Stomach (tissue), 9 donors: ENCODE results near the gene RGL3. TPM values are rescaled to one million over a fixed set of nuclear protein-coding genes. Genes with fewer than 3 reads are reported as not detected.

Source experiments
- DNase-seq, 2 donors: peaks; one replicate each; pipeline versions ENCODE4 v3.0.0 to v3.0.0-alpha.2; 2013 to 2019
- H3K27ac ChIP-seq, 5 donors: fragments of 200-600 bp in 4 of 5; sonication (generic) in 4 of 5; one replicate each; pipeline ENCODE4 v1.5.1; 2013 to 2019; ENCODE audit warnings: mild to moderate bottlenecking in 1 of 5, moderate library complexity in 1 of 5
- H3K27me3 ChIP-seq, 3 donors: fragments of 200-600 bp; sonication (generic); one replicate each; pipeline ENCODE4 v1.5.1; 2017 to 2019; ENCODE audit warnings: mixed run types in 1 of 3
- H3K36me3 ChIP-seq, 4 donors: fragments of 200-600 bp; sonication (generic); 1 replicate in 3 of 4; 2 replicates in 1 of 4; pipeline ENCODE4 v1.5.1; 2016 to 2019
- H3K4me1 ChIP-seq, 4 donors: fragments of 200-600 bp; sonication (generic); one replicate each; pipeline ENCODE4 v1.5.1; 2016 to 2019
- H3K4me3 ChIP-seq, 4 donors: fragments of 200-600 bp; sonication (generic) in 3 of 4; one replicate each; pipeline ENCODE4 v1.5.1; 2016 to 2019; ENCODE audit warnings: mild to moderate bottlenecking in 1 of 4
- H3K9me3 ChIP-seq, 4 donors: fragments of 200-600 bp; sonication (generic); one replicate each; pipeline ENCODE4 v1.5.1; 2016 to 2019
- CTCF ChIP-seq, 7 experiments: fragments of 450-650 bp in 4 of 7; fragments of 200-600 bp in 3 of 7; sonication (generic) in 3 of 7; IDR thresholded peaks; one replicate each; pipeline ENCODE4 v1.5.1; 2016 to 2019; ENCODE audit warnings: antibody characterized with exemption in 7 of 7, control low read depth in 2 of 7, mild to moderate bottlenecking in 1 of 7
- EP300 ChIP-seq: sonication (generic); formaldehyde crosslinking; IDR thresholded peaks from one replicate; pipeline ENCODE4 v1.6.1; 2017; ENCODE audit warnings: antibody characterized with exemption
- POLR2A ChIP-seq, 4 donors: fragments of 450-650 bp; IDR thresholded peaks; one replicate each; pipeline ENCODE4 v1.6.1; 2016; ENCODE audit warnings: antibody characterized with exemption in 4 of 4, control low read depth in 2 of 4, mild to moderate bottlenecking in 1 of 4, moderate library complexity in 1 of 4
- POLR2AphosphoS5 ChIP-seq, 3 donors: sonication (generic); formaldehyde crosslinking; IDR thresholded peaks; one replicate each; pipeline ENCODE4 v1.6.1; 2016; ENCODE audit warnings: antibody characterized with exemption in 3 of 3
- WGBS, 5 donors: extraction: QIAGEN DNeasy Blood & Tissue Kit in 3 of 5; methylation state at CpG; one replicate each; pipeline versions ENCODE4 v1.1.5 to v1.1.7; 2013 to 2018; 5-methylcytosine and 5-hydroxymethylcytosine counted together
- intact Hi-C: fragments of 100-400 bp; cut with DNase I; formaldehyde crosslinking; loops from one replicate; pipeline ENCODE4 v1.15.1; 2023; ENCODE audit warnings: low total_unique reads
- polyA plus RNA-seq, 3 donors: library from polyadenylated mRNA; stranded (reverse); fragments of 200-250 nt; gene quantifications; one replicate each; pipeline ENCODE4 v1.2.3, GENCODE V29; 2013
- total RNA-seq, 5 donors: library from RNA; depleted of rRNA; stranded (reverse); fragments of >200 nt; gene quantifications; one replicate each; pipeline versions ENCODE4 v1.1.0 to v1.2.3, GENCODE V29; 2014 to 2016
- donor health status: healthy with polysubstance abuse.
- donor health status: Bipolar disorder and iron deficiency.
- donor health status: healthy.

Gene RGL3
- total and polyA plus RNA-seq, 8 donors, result 20.6 to 454 (median 38.5) TPM

- peak; percentile 62 to 74 for DNase-seq
- intact Hi-C loops, result loop anchor here (5.0 kb wide), 1 partner anchor 54 kb away; no protein-coding TSS in a partner anchor
These were observed 40.6 kb downstream of the RGL3 start for GRCh38 chr19:11378319-11379189.

GRCh38 chr19:11377756-11378155 is 41.4 kb downstream of the RGL3 start:
- Histone ChIP-seq H3K9me3 (no peaks in the 10 kb centered on the region), H3K27ac (peak overlapping the region in 4 of 5 donors; percentile 22 to 99 (median 54)), H3K27me3 (peaks cover 0 to 11% (median 0%) of the 10 kb centered on the region in 3 donors), H3K36me3 (peaks cover 0 to 7% (median 0%) of the 10 kb centered on the region in 4 donors), H3K4me1 (peaks cover 46 to 80% (median 74%) of the 10 kb centered on the region in 4 donors), H3K4me3 (no peak overlapping the region)
- 90 to 98% (median 97%) methylated on average over 3 of the region's 3 CpGs for WGBS, 5 donors
- no peak for DNase-seq
- TF ChIP-seq POLR2A (IDR thresholded peaks at IDR 0.05) (no peak), POLR2AphosphoS5 (IDR thresholded peaks at IDR 0.05) (no peak), EP300 (no peak), CTCF (IDR thresholded peaks at IDR 0.05) (no peak)
- intact Hi-C loops, result loop anchor here (5.0 kb wide), 1 partner anchor 55 kb away; no protein-coding TSS in a partner anchor

More at GRCh38 chr19:11378319-11379189, 40.6 kb downstream of the RGL3 start:
- 31 to 40% (median 33%) methylated on average over 3 to 8 of the region's 8 CpGs for WGBS, 5 donors
- no peak for TF ChIP-seq POLR2A (IDR thresholded peaks at IDR 0.05)
- TF ChIP-seq CTCF (IDR thresholded peaks at IDR 0.05), result peak in 5 of 7 experiments; percentile 15 to 51 (median 41)
- no peak for TF ChIP-seq EP300
- peak in 2 of 3 donors; percentile 8 to 19 for TF ChIP-seq POLR2AphosphoS5 (IDR thresholded peaks at IDR 0.05)
- peak overlapping the region; percentile 16 to 99 (median 57) for H3K27ac ChIP-seq
- H3K4me1 ChIP-seq, result peaks cover 54 to 87% (median 81%) of the 10 kb centered on the region in 4 donors
- peaks cover 0 to 19% (median 0%) of the 10 kb centered on the region in 3 donors for H3K27me3 ChIP-seq
- H3K36me3 ChIP-seq, result peaks cover 0 to 7% (median 0%) of the 10 kb centered on the region in 4 donors
- H3K9me3 ChIP-seq, result no peaks in the 10 kb centered on the region
- H3K4me3 ChIP-seq, result no peak overlapping the region

- Histone ChIP-seq H3K27ac (peak overlapping the region; percentile 22 to 99 (median 48)), H3K9me3 (no peaks in the 10 kb centered on the region), H3K27me3 (peaks cover 0 to 5% (median 0%) of the 10 kb centered on the region in 3 donors), H3K4me3 (no peak overlapping the region), H3K36me3 (peaks cover 0 to 7% (median 0%) of the 10 kb centered on the region in 4 donors), H3K4me1 (peaks cover 43 to 75% (median 69%) of the 10 kb centered on the region in 4 donors)
- intact Hi-C loops, result loop anchor here (5.0 kb wide), 1 partner anchor 55 kb away; no protein-coding TSS in a partner anchor
- TF ChIP-seq POLR2AphosphoS5 (IDR thresholded peaks at IDR 0.05) (no peak), POLR2A (IDR thresholded peaks at IDR 0.05) (no peak), EP300 (no peak), CTCF (IDR thresholded peaks at IDR 0.05) (no peak)
- peak in 1 of 2 donors; percentile 41 for DNase-seq
These were observed 41.9 kb downstream of the RGL3 start for GRCh38 chr19:11377237-11377636.

- Histone ChIP-seq H3K27me3 (no peaks in the 10 kb centered on the region), H3K4me1 (peaks cover 34 to 60% (median 55%) of the 10 kb centered on the region in 4 donors), H3K9me3 (no peaks in the 10 kb centered on the region), H3K36me3 (peaks cover 0 to 14% (median 8%) of the 10 kb centered on the region in 4 donors), H3K27ac (peak overlapping the region; percentile 92 to 99 (median 96)), H3K4me3 (peak overlapping the region; percentile 40 to 67 (median 60))
- peak; percentile 59 to 86 for DNase-seq
- intact Hi-C loops, result loop anchor here (5.0 kb wide), 1 partner anchor 57 kb away; no protein-coding TSS in a partner anchor
- TF ChIP-seq POLR2A (IDR thresholded peaks at IDR 0.05) (no peak), POLR2AphosphoS5 (IDR thresholded peaks at IDR 0.05) (peak; percentile 67 to 84 (median 79))
- WGBS, 5 donors, result 3 to 5% (median 5%) methylated on average over 23 to 27 of the region's 27 CpGs
These were observed 43.8 kb downstream of the RGL3 start for GRCh38 chr19:11375143-11375948.
